Astrocyte of the spinal cord (primary cell): ENCODE results near the gene TNFRSF8.

Source experiments
- DNase-seq: peaks from one replicate; pipeline ENCODE4 v3.0.0; 2011; ENCODE audit warnings: low read depth, low spot score
- H3K4me3 ChIP-seq: 2 replicates; pipeline ENCODE4 v1.5.1; 2011; ENCODE audit warnings: low read depth, mild to moderate bottlenecking, low read length, moderate library complexity
- CTCF ChIP-seq: IDR thresholded peaks from 2 replicates; pipeline ENCODE4 v1.5.1; 2012; ENCODE audit warnings: low read depth, mild to moderate bottlenecking, low read length, inconsistent platforms
- in situ Hi-C: cut with HindIII; loops from 2 replicates; pipeline ENCODE4 v1.10.0; 2017; ENCODE audit warnings: low sequenced_read_pairs

The TNFRSF8 gene

DNA sequence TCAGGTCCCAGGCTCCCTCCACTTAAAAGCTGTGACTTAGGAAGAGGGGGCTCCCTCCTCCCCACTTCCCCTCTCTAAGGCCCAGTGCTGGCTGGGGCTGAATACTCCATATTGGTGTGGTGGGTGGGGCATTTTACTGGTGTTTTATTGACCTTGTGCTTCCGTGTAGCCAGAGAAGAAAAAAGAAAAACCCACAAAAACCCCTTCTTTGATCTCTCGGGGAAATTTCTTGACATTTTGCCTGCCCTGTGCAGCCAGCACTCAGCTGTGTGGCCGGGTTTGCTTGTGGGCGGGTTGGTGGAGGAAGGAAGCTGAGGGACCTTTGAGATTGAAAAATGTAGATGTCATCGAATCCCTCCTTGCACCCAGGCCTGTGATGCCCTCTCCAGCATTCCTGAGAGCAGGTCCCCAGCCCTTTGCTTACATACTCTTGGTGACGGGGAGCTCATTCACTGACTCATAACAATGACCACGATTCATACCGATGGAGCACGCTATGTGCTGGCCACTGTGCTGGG is 24.8 kb downstream of the TNFRSF8 start:
- no peak for DNase-seq
- in situ Hi-C loops = no loop called here
- no peak overlapping the region for H3K4me3 ChIP-seq
- no peak for TF ChIP-seq CTCF

DNA sequence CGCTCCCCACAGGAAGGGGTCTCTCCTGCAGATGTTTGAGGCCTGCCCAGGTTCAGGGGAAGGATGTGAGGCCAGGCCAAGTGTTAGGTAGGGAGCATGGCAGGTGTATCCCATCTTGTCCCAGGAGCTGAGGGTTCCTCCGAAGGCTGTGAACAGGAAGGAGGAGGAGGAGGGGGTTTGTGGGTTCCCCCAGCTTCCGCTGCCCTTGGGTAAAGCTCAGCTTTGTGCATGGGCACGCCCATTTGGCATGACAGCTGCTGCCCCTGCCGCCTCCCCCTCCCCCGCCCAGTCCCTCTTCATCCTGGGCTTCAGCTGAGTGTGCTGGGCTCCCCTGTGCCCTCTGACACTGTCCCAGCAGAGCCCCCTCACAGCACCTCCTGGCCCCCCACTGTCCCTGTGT is 25.5 kb downstream of the TNFRSF8 start:
- in situ Hi-C loops = no loop called here
- H3K4me3 ChIP-seq = no peak overlapping the region
- DNase-seq = no peak
- no peak for TF ChIP-seq CTCF

DNA sequence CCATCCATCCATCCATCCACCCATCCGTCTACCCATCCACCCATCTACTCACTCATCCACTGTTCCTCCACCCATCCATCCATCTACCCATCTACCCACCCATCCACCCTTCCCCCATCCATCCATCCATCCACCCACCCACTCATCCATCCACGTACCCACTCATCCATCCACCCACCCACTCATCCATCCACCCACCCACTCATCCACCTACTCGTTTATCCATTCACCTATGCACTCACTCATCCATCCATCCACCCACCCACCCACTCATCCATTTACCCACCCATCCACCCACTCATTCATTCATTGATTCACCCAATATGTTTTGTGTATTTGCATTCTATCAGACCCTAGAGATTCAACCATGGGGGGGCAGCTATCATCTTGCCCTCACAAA is 27.2 kb downstream of the TNFRSF8 start:
- TF ChIP-seq CTCF = no peak
- no peak overlapping the region for H3K4me3 ChIP-seq
- in situ Hi-C loops = no loop called here
- no peak for DNase-seq

GRCh38 chr1:12091191-12091590 is 28.1 kb downstream of the TNFRSF8 start:
- no peak for DNase-seq
- in situ Hi-C loops = no loop called here

GRCh38 chr1:12094180-12094579 is 31.1 kb downstream of the TNFRSF8 start:
- H3K4me3 ChIP-seq = no peak overlapping the region
- no peak for TF ChIP-seq CTCF
- in situ Hi-C loops = no loop called here
- DNase-seq = no peak

More at GRCh38 chr1:12091191-12091590, 28.1 kb downstream of the TNFRSF8 start:
- no peak overlapping the region for H3K4me3 ChIP-seq
- no peak for TF ChIP-seq CTCF

DNA sequence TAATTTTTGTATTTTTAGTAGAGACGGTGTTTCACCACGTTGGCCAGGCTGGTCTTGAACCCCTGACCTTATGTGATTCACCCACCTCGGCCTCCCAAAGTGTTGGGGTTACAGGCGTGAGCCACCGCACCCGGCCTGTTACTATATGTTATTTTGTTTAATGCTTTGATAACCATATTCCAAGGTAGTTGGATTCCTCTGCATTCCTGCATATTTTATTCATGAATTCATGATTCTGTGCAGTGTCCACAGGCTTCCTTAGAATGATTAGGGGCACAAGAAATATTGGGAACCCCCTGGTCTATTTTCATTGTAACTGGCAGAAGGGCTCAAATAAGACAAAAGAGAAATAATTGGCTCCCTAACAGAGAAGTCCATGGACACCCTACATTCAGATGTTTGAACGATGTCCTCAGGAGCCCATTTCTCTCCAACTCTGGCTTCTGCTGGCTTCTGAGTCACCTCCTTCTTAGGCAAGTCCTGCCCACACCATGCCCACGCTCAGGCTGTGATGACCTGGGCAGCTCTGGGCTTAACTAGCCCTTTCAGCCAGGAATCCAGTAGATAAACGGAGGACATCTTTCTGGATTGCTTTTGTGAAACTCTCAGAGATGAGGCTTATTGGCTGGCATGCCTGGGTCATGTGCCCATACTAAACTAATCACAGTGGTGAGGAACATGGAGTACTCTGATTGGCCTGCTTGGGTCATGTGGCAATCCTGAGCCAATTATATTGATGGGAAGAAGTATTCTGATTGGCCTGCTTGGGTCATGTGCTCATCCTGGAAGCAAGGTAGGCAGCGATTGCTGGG is 32.6 kb downstream of the TNFRSF8 start:
- in situ Hi-C loops = no loop called here
- no peak for TF ChIP-seq CTCF
- no peak for DNase-seq
- H3K4me3 ChIP-seq = no peak overlapping the region
